ENCODE data around the gene DUSP28. TPM values are rescaled to one million over a fixed set of nuclear protein-coding genes. Genes with fewer than 3 reads are reported as not detected.

DUSP28 gene
- total and polyA plus RNA-seq, 2 of the 8 experiments (the other 6 are each of a cell fraction or from before 2014, with no cell fraction given) = 2.1 to 2.3 TPM

DNA sequence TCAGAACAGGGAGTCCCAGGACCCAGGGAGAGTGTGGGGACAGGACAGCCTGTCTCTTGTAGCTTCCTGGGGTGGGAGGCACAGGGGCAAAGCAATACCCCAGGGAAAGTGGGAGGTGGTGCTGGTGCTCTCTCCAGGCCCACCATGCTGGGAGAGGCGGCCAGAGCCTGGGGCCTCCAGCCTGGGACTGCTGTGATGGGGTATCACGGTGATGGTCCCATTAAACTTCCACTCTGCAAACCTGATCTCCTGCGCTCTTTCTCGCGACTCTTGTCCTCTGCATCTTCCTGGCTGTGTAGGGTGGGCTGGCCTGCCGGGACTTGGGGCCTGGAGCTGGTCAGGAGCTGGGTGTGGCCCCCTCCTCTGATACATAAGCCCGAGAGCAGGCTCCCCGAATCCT is 18.3 kb downstream of the DUSP28 start (continued):
- TF ChIP-seq TBP (IDR thresholded peaks at IDR 0.05; ENCODE audit: low read depth, low read length) (no peak), KDM1A (IDR thresholded peaks at IDR 0.05; ENCODE audit: borderline replicate concordance, low read length) (no peak), CREB1 (IDR thresholded peaks at IDR 0.05) (no peak)

Data from H1 (cell line).